Chondrocyte (in vitro differentiated cells): ENCODE results near the gene VRK3. TPM values are rescaled to one million over a fixed set of nuclear protein-coding genes. Genes with fewer than 3 reads are reported as not detected.

Experiments
- DNase-seq: peaks from one replicate; pipeline ENCODE4 v3.0.0; 2021; ENCODE audit warnings: mixed read lengths, low spot score
- H3K27ac Mint-ChIP-seq: one replicate; pipeline ENCODE4 v1.8.0; 2021; ENCODE audit warnings: mild to moderate bottlenecking, moderate library complexity, mixed read lengths; ENCODE audit not compliant: unreplicated experiment
- H3K27me3 Mint-ChIP-seq: 2 replicates; pipeline ENCODE4 v1.8.0; 2021; ENCODE audit warnings: low read depth, mixed read lengths
- H3K36me3 Mint-ChIP-seq: 2 replicates; pipeline ENCODE4 v1.8.0; 2021; ENCODE audit warnings: low read depth, mixed read lengths
- H3K4me1 Mint-ChIP-seq: 2 replicates; pipeline ENCODE4 v1.8.0; 2021; ENCODE audit warnings: low read depth, mild to moderate bottlenecking, mixed read lengths
- H3K4me3 Mint-ChIP-seq: one replicate; pipeline ENCODE4 v1.8.0; 2021; ENCODE audit warnings: mild to moderate bottlenecking, moderate library complexity, mixed read lengths; ENCODE audit not compliant: unreplicated experiment
- H3K9me3 Mint-ChIP-seq: 2 replicates; pipeline ENCODE4 v1.8.0; 2021; ENCODE audit warnings: low read depth, mixed read lengths
- total RNA-seq: library from RNA; stranded (reverse); gene quantifications from 3 replicates; pipeline ENCODE4 v1.2.1, GENCODE V29; 2021
- TF ChIP-seq, protein P1 (sequence below): fragments of 200-600 bp; sonication (generic); IDR thresholded peaks from 2 replicates; pipeline ENCODE4 v1.5.0; 2021; ENCODE audit warnings: antibody characterized with exemption, mild to moderate bottlenecking, moderate library complexity

VRK3 gene
- total RNA-seq, 1 donor from 2014 or later: 21.1 TPM

- H3K9me3 Mint-ChIP-seq: peaks cover 33% of the 10 kb centered on the region
Measured at GRCh38 chr19:50050406-50051227, 25.4 kb upstream of the VRK3 start.

GRCh38 chr19:50047671-50048070 lies 22.5 kb upstream of the VRK3 start:
- DNase-seq: no peak
- H3K4me3 Mint-ChIP-seq: no peak overlapping the region
- TF ChIP-seq, protein P1, sequence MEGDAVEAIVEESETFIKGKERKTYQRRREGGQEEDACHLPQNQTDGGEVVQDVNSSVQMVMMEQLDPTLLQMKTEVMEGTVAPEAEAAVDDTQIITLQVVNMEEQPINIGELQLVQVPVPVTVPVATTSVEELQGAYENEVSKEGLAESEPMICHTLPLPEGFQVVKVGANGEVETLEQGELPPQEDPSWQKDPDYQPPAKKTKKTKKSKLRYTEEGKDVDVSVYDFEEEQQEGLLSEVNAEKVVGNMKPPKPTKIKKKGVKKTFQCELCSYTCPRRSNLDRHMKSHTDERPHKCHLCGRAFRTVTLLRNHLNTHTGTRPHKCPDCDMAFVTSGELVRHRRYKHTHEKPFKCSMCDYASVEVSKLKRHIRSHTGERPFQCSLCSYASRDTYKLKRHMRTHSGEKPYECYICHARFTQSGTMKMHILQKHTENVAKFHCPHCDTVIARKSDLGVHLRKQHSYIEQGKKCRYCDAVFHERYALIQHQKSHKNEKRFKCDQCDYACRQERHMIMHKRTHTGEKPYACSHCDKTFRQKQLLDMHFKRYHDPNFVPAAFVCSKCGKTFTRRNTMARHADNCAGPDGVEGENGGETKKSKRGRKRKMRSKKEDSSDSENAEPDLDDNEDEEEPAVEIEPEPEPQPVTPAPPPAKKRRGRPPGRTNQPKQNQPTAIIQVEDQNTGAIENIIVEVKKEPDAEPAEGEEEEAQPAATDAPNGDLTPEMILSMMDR: no peak
- peaks cover 7% of the 10 kb centered on the region for H3K4me1 Mint-ChIP-seq
- peaks cover 54% of the 10 kb centered on the region for H3K9me3 Mint-ChIP-seq
- no peak overlapping the region for H3K27ac Mint-ChIP-seq
- no peaks in the 10 kb centered on the region for H3K27me3 Mint-ChIP-seq
- H3K36me3 Mint-ChIP-seq: peaks cover 53% of the 10 kb centered on the region

More at GRCh38 chr19:50050406-50051227, 25.4 kb upstream of the VRK3 start:
- H3K4me1 Mint-ChIP-seq: peaks cover 7% of the 10 kb centered on the region
- TF ChIP-seq, protein P1: no peak
- H3K4me3 Mint-ChIP-seq: peak overlapping the region; percentile 84
- no peak for DNase-seq
- peak overlapping the region; percentile 88 for H3K27ac Mint-ChIP-seq
- H3K36me3 Mint-ChIP-seq: peaks cover 26% of the 10 kb centered on the region
- H3K27me3 Mint-ChIP-seq: no peaks in the 10 kb centered on the region

DNA sequence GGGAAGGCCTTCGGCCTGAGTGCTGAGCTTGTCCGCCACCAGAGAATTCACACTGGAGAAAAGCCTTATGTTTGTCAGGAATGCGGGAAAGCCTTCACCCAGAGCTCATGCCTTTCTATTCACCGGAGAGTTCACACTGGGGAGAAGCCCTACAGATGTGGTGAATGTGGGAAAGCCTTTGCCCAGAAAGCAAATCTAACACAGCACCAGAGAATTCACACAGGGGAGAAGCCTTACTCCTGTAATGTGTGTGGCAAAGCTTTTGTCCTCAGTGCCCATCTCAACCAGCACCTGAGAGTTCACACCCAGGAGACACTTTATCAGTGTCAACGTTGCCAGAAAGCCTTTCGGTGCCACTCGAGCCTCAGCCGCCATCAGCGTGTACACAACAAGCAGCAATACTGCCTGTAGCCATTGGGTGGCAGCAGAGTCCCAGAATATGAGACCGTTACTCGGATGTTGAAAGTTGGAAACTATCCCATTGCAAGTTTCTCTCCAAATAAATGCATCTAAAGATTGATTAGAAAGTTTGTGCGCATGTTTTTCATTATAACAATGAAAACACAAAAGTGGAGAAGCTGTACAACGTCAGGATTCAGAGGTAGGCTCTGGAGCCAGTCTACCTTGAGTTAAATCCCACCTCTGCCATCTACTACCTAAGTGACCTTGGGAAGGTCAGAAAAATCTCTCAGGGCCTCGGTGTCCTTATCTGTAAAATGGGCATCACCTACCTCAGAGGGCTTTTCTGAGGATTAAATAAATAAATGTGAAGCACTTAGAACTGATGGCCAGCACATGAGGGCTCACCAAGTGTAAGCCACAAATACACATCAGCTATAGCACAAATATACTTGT lies 21.7 kb upstream of the VRK3 start:
- Mint-ChIP-seq H3K4me1 (peaks cover 7% of the 10 kb centered on the region), H3K27ac (no peak overlapping the region), H3K27me3 (no peaks in the 10 kb centered on the region), H3K9me3 (peaks cover 59% of the 10 kb centered on the region), H3K36me3 (peaks cover 60% of the 10 kb centered on the region), H3K4me3 (no peak overlapping the region)
- DNase-seq: no peak
- TF ChIP-seq, protein P1: peak; percentile 68

GRCh38 chr19:50044922-50045321 lies 19.8 kb upstream of the VRK3 start:
- Mint-ChIP-seq H3K9me3 (peaks cover 56% of the 10 kb centered on the region), H3K36me3 (peaks cover 77% of the 10 kb centered on the region), H3K4me3 (no peak overlapping the region), H3K27ac (no peak overlapping the region), H3K27me3 (no peaks in the 10 kb centered on the region), H3K4me1 (no peaks in the 10 kb centered on the region)
- TF ChIP-seq, protein P1: no peak
- no peak for DNase-seq

DNA sequence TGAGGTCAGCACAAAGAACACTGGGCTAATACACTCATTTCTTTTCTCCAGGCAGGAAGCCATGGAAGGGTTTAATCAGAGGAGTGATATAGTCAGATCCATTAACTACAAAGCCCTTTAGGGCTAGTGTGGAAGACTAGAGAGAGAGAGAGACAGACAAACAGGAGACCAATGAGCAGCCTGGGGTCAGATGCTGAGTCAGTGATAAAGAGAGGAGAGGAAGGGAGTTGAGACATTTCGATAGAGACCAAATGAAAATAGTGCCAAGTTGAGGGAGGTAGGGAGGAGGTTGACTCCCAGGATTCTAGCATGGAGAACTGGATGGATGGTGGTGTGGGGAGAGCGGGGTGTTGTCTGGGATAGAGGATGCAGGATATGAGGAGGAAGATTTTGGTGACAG lies 18.8 kb upstream of the VRK3 start:
- TF ChIP-seq, protein P1: no peak
- H3K4me1 Mint-ChIP-seq: no peaks in the 10 kb centered on the region
- H3K27ac Mint-ChIP-seq: no peak overlapping the region
- peaks cover 86% of the 10 kb centered on the region for H3K36me3 Mint-ChIP-seq
- no peak overlapping the region for H3K4me3 Mint-ChIP-seq
- H3K9me3 Mint-ChIP-seq: peaks cover 56% of the 10 kb centered on the region
- DNase-seq: no peak
- H3K27me3 Mint-ChIP-seq: no peaks in the 10 kb centered on the region
